NCI-H2029 (cell line): ENCODE measurements around the gene PMEPA1.

Experiments
- DNase-seq: peaks from one replicate; lab custom pipeline; 2025; lab: John Stamatoyannopoulos, UW

The PMEPA1 gene

DNA sequence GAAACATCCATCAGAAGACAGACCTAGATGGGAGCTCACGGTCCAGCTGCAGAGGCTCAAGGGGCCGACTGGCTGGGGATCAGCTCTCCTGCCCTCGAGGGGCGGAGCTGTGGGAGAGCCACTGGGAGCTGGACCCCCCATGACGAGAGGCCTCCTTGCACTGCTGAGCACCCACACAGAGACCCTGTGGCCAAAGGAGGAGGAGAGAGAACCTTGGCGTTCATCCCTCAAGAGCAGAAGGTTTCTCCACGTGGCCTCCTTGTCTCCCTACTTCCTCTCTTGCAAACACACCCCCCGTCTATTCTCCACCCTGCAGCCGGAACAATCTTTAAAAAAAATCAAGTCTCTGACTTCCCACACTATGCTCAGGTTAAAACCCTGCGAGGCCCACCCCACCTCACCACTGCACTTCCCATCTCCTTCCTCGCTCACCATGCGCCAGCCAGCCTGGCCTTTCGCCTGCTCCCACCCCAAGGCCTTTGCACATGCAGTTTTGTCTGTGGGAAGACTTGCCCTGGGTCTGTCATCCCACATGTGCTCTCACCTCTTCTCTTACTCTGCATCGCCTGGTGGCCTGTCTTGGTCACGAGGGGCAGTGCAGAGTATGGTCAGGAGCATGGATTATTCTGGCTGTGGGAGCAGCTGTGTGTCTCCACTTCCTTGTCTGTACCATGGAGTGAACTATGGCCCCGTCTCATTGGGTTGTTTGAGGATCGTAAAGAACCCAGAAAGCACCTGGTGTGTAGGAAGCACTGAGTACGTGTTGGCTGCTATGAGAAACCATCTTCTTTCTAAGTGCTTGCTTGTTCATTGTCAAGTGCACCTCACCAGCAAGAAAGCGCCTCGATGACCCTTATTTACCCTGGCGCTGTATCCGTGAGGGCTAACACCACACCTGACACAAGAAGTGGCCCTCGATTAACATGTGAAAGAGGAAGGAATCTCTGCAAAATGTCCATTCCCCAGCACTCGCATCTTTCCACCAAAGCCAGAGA lies 32.9 kb downstream of the PMEPA1 start:
- DNase-seq: peak; percentile 94

DNA sequence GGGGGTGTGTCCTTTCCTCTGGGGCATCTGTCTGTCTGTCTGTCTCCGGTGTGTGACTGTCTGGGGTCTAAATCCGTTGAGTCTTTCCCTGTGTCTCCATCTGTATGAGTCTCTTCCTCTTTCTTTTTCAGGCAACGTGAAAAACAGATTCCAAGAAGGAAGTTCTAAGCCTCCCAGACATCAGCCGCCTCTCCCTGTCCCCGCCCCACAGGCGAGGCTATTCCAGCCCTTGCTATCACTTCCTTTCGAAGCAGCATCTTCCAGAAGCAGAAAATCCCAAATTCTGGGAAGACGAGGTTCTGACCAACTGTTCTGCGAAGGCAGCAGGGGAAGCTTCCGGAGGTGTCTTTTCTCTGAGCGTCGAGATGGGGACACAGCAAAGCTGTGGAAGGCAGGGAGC lies 34.0 kb downstream of the PMEPA1 start:
- DNase-seq: no peak

DNA sequence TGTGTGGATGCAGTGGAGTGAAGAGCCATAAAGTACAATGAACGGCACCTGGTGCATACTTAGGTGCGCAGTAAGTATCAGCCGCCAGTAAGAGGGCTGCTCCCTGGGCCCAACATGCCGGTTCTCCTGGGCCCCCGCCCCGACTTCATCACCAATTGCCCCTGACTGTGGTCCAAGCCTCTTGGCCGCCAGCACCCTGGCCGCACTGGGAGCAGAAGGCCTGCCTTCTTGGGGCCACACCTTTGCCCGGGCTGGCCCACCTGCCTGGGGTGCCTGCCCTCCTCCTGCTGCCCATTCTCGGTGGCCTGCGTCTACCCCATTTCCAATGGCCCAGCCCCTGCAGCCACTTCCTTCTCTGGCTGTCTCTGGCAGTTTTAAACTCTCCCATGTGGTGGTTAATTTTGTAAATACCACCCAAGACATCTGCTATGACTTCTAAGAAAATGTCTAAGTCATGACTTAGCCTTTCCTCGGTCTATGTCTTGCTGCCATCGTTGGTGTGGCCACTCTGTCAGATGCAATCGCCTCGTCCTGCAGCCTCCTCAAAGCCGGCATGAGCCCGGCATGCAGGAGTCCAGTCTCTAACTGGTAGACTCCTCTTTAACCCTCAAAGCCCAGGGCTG lies 36.8 kb downstream of the PMEPA1 start:
- DNase-seq: no peak

DNA sequence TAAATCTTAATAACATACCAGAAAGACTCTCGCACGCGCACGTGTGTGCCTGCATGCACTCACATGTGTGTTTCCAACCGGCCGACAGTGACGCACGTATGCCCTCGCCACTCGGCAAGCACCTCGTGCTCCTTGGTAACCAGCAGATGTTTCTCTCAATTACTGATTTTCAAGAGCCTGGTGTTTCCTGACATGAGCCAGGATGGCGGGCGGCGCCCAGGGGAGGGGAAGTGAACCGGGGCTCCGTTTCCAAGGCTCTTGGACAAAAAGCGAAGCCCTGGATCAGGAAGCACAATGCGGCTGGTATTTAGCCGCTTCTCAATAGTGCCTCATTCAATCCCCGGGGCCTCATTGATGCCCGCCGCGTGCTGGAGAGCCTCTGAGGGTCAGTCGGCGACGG lies 37.7 kb downstream of the PMEPA1 start:
- peak; percentile 96 for DNase-seq

DNA sequence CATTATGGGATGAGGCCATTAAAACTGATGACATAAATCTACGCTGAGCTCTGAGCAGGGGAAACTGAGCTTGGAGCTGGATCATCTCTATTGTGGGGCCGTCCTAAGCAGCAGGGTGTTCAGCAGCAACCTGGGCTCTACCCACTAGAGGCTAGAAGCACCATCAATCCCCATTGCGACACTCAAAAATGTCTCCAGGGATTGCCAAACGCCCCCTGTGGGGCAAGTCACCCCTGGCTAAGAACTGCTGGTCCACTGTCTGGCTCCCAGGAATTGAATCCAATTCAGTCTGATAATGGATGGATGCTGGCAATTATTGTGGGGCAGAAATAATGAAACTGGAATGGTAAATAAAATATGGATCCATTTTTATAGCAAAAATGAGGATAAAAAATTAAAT lies 38.2 kb downstream of the PMEPA1 start:
- no peak for DNase-seq

DNA sequence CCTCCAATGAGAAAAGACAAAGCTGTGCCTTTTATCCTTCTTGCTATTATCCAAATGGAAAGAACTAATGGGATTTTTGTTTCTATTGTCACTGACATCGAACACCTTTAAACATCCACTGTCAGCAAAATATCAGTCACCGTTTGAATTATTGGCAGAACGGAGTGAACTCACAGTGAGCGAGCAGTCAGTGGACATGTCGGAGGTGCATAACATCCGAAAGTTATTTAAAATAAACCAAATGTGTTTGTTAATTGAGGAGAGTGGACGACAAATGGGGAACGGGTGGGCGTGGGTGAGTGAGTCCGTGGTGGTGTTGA lies 38.8 kb downstream of the PMEPA1 start:
- DNase-seq: no peak

DNA sequence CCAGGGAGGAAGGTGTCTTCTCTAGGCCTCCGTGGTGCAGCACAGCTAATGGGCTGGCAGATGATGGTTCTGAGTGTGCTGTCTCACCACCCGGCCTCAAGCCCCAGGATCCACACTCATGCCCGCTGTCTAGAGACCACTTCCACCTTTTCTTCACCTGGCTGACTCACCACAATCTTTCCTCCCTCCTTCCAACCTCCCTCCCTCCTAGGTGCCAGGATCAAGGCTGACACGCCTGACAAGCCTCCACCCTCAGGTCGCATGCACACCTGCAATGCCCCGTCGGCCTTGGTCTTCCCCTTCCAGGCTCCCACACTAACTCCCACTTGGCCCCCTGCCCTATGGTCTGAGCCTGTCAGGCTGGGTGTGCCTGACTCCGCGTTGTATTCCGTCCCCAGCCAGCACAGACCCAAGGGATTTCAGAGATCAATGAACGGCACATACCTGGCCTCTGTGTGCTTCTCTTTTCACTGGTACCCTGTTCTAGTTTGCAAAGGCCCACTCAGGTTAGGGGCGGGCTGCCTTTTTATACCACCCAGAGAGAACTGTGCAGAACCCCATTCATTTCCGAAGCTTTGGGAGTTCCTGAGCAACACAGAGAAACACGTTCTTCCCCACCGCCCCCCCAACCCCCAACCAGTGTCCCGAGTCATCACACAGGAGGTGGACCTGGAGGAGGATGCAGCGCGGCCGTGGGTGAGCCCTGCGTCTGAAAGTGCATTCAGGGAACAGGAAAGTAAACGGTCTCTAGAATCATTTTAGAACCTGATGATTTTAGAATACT lies 39.3 kb downstream of the PMEPA1 start:
- DNase-seq: no peak

DNA sequence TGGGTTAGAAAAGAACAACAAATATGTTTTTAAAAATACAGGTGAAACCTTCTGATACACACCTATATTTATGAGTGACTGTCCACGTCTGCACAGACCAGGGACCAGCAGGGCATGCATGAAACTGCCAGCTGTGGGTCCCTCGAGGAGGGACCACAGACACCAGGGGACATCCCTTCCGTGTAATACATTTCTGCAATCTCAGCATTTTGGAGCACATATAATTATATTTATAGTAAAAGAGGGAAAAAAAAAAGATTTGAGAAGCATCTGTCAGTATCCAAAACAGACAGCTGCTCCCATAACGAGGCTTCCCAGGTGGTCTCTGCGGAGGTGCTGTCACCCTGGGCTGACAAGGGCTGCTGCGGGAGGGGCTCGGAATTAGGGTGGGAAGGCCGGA lies 40.2 kb downstream of the PMEPA1 start:
- DNase-seq: no peak

DNA sequence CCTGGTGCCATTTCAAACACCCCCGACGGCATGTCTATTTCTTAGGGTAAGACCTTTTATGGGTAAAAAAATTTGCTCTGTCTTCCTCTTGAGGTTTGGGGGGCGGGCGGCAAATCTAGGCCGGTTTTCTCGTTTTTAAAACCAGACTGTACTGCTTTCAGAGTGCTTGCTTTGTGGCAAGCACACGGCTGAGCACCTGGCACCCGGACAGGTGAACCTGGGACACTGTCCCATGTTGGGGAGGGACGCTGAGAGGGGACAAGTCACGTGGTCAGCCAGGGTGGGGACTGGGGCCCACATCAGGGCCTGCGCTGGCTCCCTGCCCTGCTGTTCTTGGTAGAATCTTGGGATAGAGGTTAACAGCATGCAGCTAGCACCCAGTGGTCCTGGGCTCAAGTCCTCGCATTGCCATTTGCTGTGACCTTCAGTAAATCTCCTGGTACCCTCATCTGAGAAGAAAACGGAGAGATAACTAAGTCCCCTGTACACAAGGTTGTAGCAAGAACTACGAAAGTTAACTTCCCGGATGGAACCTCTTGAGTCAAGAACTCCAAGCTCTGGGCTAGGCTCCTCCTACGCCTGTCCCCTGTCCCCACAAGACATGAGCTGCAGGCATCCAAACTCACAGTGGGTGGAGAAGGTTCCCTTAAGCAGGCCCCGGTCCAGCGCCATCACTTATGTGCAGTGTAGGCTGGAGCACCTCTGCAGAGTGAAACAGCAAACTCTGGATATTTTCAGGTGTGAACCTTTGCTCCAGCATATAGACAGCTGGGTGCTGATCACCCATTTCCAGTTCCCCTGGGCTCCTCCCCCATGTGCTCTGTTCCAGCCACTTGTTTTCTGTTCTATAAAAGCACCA lies 41.7 kb downstream of the PMEPA1 start:
- DNase-seq: peak; percentile 48

DNA sequence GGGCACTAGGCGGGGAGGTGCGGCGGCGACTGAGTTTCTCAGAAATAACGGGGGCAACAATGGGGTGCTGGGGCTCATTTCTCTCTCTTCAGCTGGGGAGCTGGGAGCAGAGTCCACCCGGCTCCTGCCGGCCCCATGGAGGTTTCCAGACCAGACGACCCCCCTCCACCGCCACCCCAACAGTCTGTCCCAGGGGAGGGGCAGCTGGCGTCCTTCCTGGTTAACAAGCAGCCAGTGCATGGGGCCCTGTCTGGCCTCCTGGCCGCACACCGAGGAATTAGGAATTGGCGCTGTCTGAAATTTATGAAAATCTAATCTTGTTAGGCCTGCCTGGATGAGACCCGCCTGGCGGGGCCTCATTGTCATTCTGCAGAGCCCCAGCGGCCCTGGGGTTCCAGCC lies 42.4 kb downstream of the PMEPA1 start:
- DNase-seq: no peak

DNA sequence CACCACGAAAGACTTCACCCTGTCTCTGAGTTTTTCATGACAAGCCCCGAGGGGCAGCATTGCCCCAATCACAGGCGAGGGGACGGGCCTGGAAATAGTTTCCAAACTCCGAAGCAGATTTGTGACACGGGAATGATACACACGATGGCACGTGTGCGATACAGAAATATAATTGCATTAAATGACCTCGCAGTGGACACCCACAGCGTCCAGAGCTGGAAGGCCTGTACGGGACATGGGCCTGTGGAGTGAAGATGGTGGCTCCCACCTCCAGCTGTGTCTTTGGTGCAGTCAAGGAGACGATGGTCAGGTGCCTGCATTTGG lies 43.0 kb downstream of the PMEPA1 start:
- DNase-seq: no peak

DNA sequence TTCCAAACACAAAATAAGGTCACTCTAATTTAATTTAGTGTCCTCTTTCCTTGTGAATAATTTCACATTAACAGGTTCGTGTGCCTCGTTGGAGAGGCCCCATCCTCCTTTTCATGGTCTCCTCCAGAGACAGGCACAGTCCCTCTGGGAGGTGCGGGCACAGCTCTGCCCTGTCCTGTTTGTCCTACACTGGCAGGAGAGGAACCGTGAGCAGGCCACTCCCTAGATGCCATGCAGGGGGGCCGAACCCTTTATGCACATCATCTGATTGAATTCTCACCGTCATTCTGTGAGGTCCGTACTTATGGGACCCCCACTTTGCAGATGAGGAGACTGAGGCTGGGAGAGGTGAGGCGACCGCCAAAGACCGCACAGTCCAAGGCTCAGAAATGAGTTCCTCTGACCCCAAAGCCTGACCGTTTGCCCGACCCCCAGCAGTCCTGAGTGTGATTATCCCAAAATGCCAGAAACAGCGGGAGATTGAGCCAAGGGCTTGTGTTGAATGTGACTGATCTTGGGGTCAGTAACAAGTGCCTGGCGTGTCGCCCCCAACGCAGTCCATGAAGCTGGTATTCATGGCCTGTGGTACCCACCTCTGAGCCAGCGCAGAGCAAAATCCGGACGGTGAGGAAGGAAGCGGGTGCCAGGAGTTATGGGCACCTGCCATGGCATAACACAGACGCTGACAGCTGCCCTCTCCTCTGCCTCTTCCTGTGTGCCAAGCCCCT lies 43.5 kb downstream of the PMEPA1 start:
- no peak for DNase-seq

DNA sequence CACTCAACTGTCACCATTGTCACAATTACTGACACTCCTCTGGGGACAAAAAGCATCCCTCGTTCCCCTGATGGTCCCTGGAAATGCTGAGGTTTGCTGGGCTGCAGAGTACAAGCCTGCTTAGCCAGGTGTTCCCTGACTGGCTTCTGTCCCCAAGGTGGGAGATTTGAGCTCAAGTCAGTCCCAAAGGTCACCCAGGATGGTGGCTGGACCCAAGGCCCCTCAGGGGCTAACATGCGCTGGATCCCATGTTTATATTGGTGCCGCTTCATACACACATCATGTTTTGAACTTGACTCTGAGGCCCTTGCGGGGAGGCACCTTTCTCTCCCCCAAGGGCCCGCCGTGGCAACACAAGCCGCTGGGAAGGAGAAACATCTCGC lies 44.2 kb downstream of the PMEPA1 start:
- DNase-seq: no peak

DNA sequence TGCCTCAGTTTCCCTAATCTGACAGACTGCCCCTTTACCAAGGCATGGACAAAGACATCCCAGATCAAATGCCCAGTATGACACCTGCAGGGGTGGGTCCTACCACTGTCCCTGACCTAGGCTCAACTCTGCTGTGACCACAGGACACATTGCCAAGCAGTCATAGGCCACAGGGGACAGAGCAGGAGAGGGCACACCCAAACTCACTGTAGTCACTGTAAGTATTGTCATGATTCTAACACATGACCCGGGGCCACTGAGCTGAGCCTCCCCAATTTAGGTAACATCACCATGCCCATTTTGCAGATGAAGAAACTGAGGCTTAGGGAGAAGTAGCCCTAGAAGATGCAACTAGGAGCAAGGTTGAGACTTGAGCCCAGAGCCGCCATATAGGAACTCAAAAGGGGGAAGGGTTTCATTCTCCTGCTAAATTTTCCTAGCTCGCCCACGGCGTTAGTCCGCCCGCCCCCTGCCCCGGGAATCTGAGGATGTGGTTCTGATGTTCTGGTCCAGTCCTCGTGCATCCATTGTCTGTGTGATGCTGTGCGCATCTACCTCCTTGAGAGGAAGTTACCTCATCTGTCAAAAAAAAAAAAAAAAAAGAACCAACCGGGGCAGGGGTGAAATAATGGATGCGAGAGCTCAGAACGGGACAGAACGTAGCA lies 44.8 kb downstream of the PMEPA1 start:
- DNase-seq: no peak

DNA sequence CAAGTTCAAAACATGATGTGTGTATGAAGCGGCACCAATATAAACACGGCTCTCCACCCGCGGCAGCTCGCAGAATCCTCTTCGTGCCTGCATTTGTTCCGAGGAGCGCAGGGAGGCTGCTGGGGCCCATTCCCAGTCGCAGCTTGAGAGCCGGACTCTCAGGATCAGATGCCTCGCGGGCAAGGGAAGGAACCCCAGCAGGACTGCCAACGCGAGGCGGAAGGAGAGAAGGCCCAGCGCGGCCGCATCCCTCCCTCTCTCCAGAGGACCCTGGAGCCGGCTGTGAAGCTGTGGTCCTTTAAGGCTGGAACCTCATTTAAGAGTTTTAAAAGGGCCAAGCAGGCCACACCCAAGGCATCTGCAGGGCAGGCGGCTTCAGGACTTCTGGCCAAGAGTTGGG lies 45.3 kb downstream of the PMEPA1 start:
- DNase-seq: no peak

DNA sequence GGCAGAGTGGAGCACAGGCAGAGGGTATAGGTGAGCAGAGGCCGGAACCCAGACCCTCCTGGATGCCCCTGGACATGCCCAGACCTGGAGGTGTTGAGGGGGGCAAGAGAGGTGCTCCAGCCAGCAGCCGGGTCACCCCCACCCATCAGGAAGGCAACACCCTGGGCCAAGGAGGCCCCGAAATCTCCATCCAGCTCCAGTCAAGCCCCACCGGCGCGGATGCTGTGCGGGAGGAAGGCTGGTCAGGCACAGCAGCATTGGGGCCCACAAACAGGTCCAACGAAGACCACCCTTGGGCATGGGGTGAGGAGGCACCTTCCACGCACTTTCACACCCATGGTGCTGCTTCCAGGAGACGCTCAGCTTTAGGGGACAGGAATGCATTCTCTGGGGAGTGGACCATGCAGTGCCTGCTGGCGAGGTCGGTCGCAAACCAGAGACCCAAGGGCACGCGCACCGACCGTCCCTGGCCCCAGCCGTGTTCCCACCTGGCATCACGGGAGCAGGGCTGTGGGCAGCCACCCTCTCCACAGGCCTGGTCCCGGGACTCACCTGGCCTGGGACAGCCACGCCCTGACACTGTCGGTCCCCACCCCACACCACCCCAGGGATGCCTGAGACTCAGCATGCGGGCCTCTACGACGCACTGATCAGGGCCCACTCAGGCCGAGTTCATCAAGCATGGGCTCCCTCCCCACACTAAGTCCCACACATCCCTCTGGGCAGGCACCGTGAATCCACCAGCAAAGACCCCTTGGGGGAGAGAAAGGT lies 45.9 kb downstream of the PMEPA1 start:
- DNase-seq: no peak

DNA sequence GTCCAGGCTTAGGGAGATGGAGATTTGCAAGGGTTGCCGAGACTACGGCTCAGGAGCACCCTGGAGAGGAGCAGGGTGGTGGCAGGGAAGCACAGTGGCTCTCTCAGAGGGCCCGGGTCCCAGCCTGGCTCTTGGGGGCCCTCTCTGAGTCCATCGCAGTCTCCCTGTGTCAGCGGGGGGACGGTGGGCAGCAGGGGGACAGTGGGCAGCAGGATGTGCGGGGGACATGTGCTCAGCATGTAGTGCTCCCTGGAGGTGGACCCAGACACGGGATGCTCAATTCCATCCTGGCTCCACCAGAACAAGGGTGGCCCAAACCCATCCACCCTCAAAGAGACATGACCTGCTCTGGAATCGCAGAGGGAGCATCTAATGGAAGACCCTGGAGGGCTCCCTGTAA lies 46.6 kb downstream of the PMEPA1 start:
- no peak for DNase-seq

DNA sequence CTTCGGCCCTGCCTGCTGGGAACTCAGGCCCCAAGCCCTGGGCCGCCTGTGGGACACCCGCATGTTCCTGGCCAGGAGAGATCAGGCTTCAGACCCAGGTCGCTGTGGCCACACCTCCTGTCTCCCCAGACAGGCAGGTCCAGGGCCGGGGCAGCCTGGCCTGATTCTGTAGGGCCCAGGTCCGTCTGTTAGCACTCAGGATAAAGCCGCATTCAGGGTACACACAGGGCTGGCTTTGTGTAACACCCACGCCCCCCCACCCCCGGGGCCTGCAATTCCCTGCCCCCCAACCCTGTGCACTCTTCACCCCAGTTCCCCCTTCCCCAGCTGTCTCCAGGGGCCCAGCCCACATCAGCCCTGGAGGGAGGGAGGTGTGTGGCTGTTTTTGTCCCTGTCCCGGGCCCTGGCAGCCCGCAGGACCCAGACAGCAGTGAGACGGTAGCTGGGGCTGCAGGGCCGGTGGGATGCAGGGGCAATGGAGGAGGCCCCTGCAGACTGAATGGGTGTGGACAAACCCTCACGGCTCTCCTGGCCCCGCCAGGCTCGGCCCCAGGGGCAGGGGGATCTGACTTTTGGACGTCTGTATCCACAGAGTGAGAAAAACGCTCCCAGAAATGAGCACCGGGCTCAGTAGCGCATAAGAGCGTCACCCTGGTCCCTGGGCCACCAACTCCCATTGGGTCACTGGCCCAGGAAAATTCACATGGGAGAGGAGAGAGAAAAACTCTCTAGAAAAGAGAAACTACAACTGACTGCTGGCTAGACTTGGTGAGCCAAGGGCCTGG lies 47.2 kb downstream of the PMEPA1 start:
- no peak for DNase-seq

DNA sequence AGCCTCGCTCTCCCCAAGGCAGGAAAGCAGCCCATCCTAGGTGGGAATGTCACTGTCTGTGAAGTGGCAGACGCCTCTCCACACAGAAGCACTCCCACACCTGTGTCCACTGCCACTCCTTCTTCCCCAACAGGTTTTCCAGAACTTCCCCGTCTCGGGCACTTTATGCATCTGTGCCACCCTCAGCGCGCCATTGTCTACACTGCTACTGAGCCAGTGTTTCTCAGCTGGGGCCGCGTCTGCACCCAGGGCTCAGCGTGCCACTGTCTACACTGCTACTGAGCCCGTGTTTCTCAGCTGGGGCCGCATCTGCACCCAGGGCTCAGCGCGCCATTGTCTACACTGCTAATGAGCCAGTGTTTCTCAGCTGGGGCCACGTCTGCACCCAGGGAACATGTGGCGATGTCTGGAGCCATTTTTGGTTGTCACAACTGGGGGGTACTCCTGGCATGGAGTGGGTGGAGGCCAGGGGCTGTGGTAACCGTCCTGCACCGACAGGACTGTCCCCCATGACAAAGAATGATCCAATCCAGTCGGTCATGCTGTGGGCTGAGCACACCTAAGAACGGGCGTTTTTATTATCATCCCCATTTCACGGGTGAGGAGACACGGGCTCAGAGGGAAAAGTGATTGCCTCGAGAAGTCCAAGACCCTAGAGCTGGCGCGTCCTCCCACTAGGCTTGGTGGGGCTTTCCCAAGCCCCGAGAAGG lies 47.9 kb downstream of the PMEPA1 start:
- DNase-seq: no peak
